DMS 273 (cell line): Measurements from ENCODE around the gene RAB27B.
"Not testable (repeated sequence)": the region's sequence is repeated elsewhere in the genome, so short reads cannot be mapped to it uniquely, and the experiment has no call there.

Experiments used
- DNase-seq: peaks from one replicate; lab custom pipeline; 2025; ENCODE audit not compliant: unreplicated experiment; lab: John Stamatoyannopoulos, UW

Gene RAB27B

GRCh38 chr18:54828281-54828881, at the start of gene RAB27B:
RAB27B (plus strand) TSS chr18:54828477; CDS start chr18:54877586, 49,109 bp downstream.
- peak; percentile 82 for DNase-seq

DNA sequence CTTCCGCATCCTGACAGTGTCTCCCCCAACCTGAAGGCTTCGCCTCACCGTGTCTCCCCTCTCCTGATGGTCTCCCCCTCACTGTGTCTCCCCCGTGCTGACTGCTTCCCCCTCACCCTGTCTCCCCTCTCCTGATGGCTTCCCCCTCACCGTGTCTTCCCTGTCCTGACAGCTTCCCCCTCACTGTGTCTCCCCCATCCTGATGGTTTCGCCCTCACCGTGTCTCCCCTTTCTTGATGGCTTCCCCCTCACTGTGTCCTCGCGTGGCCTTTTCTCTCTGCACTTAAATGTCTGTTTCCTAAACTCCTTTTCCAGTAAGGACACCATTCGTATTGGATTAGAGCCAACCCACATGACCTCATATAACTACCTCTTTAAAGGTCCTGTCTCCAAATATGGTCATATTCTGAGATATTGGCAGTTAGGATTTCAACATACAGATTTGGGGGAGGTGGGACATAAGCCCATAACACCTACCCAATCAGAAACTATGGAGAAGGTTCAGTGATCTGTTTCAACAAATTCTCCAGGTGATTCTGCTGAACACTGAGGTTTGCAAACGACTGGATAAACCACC, 47.9 kb upstream of the RAB27B start:
- DNase-seq: no peak

DNA sequence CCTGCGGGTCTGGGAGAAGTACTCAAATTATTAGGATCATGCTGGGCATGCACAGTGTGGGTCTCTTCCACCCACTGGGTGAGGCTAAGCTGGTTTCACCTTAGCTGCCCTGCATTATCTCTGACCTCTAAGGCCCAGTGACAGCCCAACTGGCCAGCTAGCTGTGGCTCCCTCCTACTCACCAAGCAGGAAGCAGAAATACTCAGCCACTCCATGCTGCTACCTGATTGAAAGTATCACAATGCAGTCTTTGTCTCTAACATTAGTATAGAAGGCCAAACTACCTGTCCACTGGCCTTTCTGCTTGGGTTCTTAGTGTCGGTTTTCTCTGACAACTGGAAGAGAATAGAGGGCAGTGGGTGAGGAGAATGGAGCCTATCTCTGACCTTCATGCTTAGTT, 47.3 kb upstream of the RAB27B start:
- DNase-seq: no peak

- DNase-seq: no peak
Measured at GRCh38 chr18:54783139-54783538, 45.1 kb upstream of the RAB27B start.

- no peak for DNase-seq
Measured at GRCh38 chr18:54786206-54786605, 42.1 kb upstream of the RAB27B start.

- no peak for DNase-seq
Measured at GRCh38 chr18:54787121-54787520, 41.2 kb upstream of the RAB27B start.

DNA sequence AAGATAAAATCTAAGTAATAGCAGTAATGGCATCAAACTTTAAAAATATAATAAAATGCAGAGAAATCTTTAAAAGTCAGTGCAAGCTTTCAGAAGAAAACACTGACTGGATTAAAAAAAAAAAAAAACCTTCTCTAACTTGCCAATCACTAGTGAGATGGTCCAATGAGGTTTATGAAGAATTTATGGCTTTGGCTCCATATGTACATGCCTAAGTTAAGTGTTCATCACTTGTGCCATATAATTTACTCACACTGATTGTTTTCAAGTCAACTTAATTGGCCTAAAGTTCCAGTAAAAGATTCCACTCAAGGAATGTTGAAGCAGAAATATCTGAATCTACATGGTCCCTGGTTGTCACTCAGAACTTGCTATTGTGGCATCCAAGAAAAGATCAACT, 40.7 kb upstream of the RAB27B start:
- DNase-seq: no peak

GRCh38 chr18:54790109-54790508, 38.2 kb upstream of the RAB27B start:
- no peak for DNase-seq

DNA sequence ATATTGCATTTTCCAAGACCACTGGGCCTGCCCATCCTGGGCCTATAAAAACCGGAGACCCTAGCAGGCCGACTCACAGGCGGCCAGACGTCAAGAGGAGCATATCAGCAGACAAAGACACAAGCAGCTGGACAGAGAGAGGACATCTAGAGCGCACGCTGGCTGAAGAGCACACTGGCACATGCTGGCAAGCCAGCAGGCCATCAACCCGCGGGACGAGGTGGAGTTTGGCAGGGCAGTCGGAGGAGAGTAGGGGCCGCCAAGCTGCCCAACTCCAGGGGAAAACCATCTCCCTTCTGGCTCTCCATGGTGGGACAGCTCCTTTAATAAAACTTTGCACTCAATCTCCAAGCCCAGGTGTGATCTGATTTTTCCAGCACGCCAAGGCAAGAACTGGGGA, 36.6 kb upstream of the RAB27B start:
- no peak for DNase-seq

- no peak for DNase-seq
Measured at GRCh38 chr18:54792079-54792478, 36.2 kb upstream of the RAB27B start.

GRCh38 chr18:54794823-54795222, 33.5 kb upstream of the RAB27B start:
- no peak for DNase-seq

DNA sequence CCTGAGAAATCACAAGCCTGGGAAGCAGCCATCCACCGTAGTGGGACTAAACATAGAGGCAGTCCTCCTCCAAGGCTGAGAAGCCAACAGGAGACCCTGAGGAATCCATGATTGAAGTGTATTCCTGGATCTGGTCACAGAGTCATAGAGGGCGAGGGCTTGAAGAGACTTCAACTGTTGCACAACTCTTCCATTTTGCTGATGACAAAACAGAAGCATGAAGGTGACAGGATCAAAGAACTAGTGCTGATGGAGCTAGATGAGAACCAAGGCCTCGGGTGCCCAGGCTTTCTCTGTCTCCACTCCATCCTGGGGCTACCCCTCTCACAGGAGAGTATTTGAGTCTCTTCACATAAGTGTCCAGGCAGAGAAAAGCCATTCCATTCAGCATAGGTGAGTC, 30.1 kb upstream of the RAB27B start:
- no peak for DNase-seq

GRCh38 chr18:54801374-54801773, 26.9 kb upstream of the RAB27B start:
- DNase-seq: no peak

DNA sequence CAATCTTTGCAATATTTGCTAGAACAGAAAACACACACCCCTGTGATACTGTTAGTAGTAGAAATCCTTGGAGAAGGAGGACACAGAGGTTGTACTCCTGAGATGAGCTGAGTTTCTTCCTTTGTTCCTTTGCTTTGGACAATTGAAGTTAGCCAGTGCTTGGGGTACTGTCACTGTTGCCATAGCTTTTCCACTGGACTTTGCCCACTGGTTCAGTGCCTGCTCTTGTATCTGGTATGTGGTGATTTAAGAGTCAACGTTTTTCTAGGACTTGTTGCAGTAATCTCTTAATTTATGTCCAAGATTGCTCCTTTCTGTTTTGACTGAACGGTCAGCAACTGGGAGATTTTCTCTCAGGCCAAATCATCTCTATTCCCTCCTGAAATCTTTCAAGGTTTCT, 26.1 kb upstream of the RAB27B start:
- DNase-seq: no peak

- DNase-seq: no peak
Measured at GRCh38 chr18:54802686-54803395, 25.4 kb upstream of the RAB27B start.

DNA sequence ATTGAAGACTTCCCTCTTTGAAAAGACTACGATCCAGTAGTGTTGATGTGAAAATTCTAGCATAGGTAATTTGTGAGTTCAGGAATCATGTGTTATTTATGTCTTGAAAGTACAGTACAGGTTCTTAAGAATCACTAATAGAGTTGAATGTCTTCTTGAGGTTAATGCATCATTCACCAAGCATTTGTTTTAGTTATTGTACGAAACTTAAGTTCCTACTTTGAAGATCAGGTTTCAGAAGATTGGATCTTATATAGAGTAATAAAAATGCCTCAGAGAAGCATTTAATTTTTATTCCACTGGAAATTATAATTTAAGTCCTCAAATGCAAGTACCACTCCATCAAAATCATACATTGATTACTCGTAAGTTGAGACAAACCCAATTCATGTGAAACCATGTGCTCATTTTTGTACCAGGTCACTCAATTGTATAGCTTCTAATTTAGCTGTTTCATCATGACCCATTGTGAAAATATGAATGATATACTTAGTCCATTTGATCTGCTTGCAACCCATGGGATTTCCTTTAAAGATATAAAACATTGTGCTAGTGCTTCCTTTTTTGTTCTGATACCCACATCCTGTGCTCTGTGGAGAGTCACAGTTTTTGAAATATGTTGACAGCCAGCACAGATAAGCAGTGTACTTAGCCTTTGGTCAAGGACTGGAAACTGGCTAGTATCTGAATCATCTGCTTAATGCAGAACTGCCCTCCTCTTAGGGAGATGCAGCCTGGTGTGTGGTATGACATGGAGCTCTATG, 22.5 kb upstream of the RAB27B start:
- DNase-seq: no peak

DNA sequence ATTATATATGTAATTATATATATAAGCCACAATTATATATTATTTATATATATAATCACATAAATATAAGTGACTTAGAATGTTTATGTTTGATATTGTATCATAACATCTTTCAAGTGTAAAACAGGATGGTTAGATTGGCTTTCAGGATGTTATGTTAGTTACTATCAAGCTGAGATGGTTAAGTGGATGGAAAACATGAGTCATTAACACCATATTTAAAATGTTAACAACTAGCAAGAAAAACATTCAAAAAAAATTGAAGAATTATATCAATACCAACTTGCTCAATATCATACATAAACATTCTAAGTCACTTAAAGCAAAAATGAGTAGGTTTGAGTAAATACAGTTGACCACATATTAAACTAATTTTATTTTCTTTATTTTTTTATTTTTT, 21.8 kb upstream of the RAB27B start:
- DNase-seq: no peak

- no peak for DNase-seq
Measured at GRCh38 chr18:54807303-54807702, 21.0 kb upstream of the RAB27B start.

- not testable (repeated sequence) for DNase-seq
Measured at GRCh38 chr18:54810662-54811061, 17.6 kb upstream of the RAB27B start.

GRCh38 chr18:54812885-54813284, 15.4 kb upstream of the RAB27B start:
- no peak for DNase-seq

DNA sequence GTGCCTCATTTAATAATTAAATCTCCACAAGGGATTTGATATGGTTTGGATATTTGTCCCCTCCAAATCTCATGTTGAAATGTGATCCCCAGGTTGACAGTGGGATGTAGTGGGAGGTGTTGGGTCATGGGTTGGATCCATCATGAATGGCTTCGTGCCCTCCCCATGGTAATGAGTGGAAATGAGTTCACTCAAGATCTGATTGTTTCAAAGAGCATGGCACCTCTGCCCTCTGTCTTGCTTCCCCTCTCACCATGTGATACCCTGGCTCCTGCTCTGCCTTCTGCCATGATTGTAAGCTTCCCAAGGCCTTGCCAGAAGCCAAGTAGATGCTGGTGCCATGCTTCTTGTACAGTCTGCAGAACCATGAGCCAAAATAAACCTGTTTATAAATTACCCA, 15.0 kb upstream of the RAB27B start:
- DNase-seq: no peak
